Activated CD8-positive, alpha-beta memory T cell treated with anti-CD3 and anti-CD28 coated beads, Interleukin-2, amount 50 U/mL, for 24 hours (primary cell): ENCODE data around the gene B4GALT6.

ENCODE experiments used
- DNase-seq: peaks from one replicate; pipeline ENCODE4 v3.0.0-alpha.2; 2020; ENCODE audit errors: extremely low read depth

B4GALT6 gene

GRCh38 chr18:31688606-31689005 lies 4.2 kb upstream of the B4GALT6 start:
- DNase-seq = no peak

GRCh38 chr18:31686986-31687928 lies 2.9 kb upstream of the B4GALT6 start:
- DNase-seq = no peak

GRCh38 chr18:31686572-31686971 lies 2.2 kb upstream of the B4GALT6 start:
- DNase-seq = no peak

GRCh38 chr18:31685097-31686082 lies 1.0 kb upstream of the B4GALT6 start:
- DNase-seq = no peak

GRCh38 chr18:31683968-31684278 lies 458 bp downstream of the B4GALT6 start:
- no peak for DNase-seq

- DNase-seq = no peak
These were observed 1.3 kb downstream of the B4GALT6 start for GRCh38 chr18:31683106-31683505.

- no peak for DNase-seq
These were observed 3.4 kb downstream of the B4GALT6 start for GRCh38 chr18:31680831-31681568.

GRCh38 chr18:31680433-31680811 lies 4.0 kb downstream of the B4GALT6 start:
- no peak for DNase-seq

- DNase-seq = no peak
These were observed 4.5 kb downstream of the B4GALT6 start for GRCh38 chr18:31679791-31680432.

- no peak for DNase-seq
These were observed 5.1 kb downstream of the B4GALT6 start for GRCh38 chr18:31679133-31679742.

GRCh38 chr18:31678425-31678824 lies 6.0 kb downstream of the B4GALT6 start:
- no peak for DNase-seq

GRCh38 chr18:31677592-31677991 lies 6.8 kb downstream of the B4GALT6 start:
- DNase-seq = no peak

- DNase-seq = no peak
These were observed 9.0 kb downstream of the B4GALT6 start for GRCh38 chr18:31675404-31675803.

GRCh38 chr18:31672628-31673135 lies 11.7 kb downstream of the B4GALT6 start:
- no peak for DNase-seq

- DNase-seq = no peak
These were observed 12.4 kb downstream of the B4GALT6 start for GRCh38 chr18:31671951-31672350.

- no peak for DNase-seq
These were observed 14.8 kb downstream of the B4GALT6 start for GRCh38 chr18:31669541-31669940.

GRCh38 chr18:31667185-31667584 lies 17.2 kb downstream of the B4GALT6 start:
- no peak for DNase-seq

GRCh38 chr18:31666055-31666454 lies 18.3 kb downstream of the B4GALT6 start:
- DNase-seq = no peak

- no peak for DNase-seq
These were observed 20.3 kb downstream of the B4GALT6 start for GRCh38 chr18:31664101-31664500.

GRCh38 chr18:31661965-31662364 lies 22.4 kb downstream of the B4GALT6 start:
- no peak for DNase-seq

GRCh38 chr18:31660763-31661162 lies 23.6 kb downstream of the B4GALT6 start:
- no peak for DNase-seq
